SK-N-SH (cell line): Measurements from ENCODE around the gene GRM7. TPM values are rescaled to one million over a fixed set of nuclear protein-coding genes. Genes with fewer than 3 reads are reported as not detected.

ENCODE experiments used
- CTCF ChIA-PET: fragments of 300-600, 350-600 bp; formaldehyde crosslinking; extraction: SDS; loops from one replicate; lab custom pipeline; 2021; lab: Yijun Ruan, JAX
- POLR2A ChIA-PET: fragments of 350-600 bp; sonication (Branson Sonifier 250); formaldehyde crosslinking; extraction: SDS; loops from one replicate; lab custom pipeline; 2020; ENCODE audit warnings: antibody characterized with exemption, inconsistent platforms; lab: Yijun Ruan, JAX
- DNase-seq: peaks from one replicate; pipeline ENCODE4 v3.0.0; 2012
- H2AFZ ChIP-seq: fragments of 200-600 bp; sonication (generic); 2 replicates; pipeline ENCODE4 v1.8.1; 2016; ENCODE audit warnings: antibody characterized with exemption, mild to moderate bottlenecking, low read depth
- H3F3A ChIP-seq: fragments of 200-600 bp; sonication (generic); replicated peaks from 2 replicates; pipeline ENCODE3; 2016; ENCODE audit warnings: antibody characterized with exemption, mild to moderate bottlenecking; ENCODE audit not compliant: insufficient read depth
- H3K27ac ChIP-seq, 2 experiments: fragments of 200-500 bp in 1 of 2; fragments of 200-600 bp in 1 of 2; sonication (Bioruptor generic) in 1 of 2; sonication (generic), shearing (Covaris generic) in 1 of 2; 2 replicates each; pipeline versions ENCODE4 v1.5.1 to v1.6.1; 2014 to 2016; ENCODE audit warnings: low read depth in 2 of 2, inconsistent platforms in 1 of 2, low read length in 1 of 2, mild to moderate bottlenecking in 1 of 2, mixed read lengths in 1 of 2
- H3K27me3 ChIP-seq: fragments of 200-600 bp; sonication (generic), shearing (Covaris generic); 2 replicates; pipeline ENCODE4 v1.6.1; 2016; ENCODE audit warnings: mixed run types; ENCODE audit not compliant: insufficient read depth
- H3K36me3 ChIP-seq, 2 experiments: fragments of 200-500 bp in 1 of 2; fragments of 200-600 bp in 1 of 2; sonication (Bioruptor generic) in 1 of 2; sonication (generic) in 1 of 2; replicated peaks in 1 of 2; 2 replicates each; pipeline versions ENCODE3 to v1.5.1; 2014 to 2016; ENCODE audit warnings: low read length in 1 of 2, mild to moderate bottlenecking in 1 of 2; ENCODE audit not compliant: insufficient read depth in 2 of 2, control insufficient read depth in 1 of 2
- H3K4me1 ChIP-seq, 2 experiments: fragments of 200-500 bp in 1 of 2; fragments of 200-600 bp in 1 of 2; sonication (Bioruptor generic) in 1 of 2; sonication (generic), shearing (Covaris generic) in 1 of 2; 2 replicates each; pipeline versions ENCODE4 v1.5.1 to v1.6.1; 2014 to 2016; ENCODE audit warnings: low read depth in 1 of 2, low read length in 1 of 2, mixed run types in 1 of 2; ENCODE audit not compliant: insufficient read depth in 2 of 2, control insufficient read depth in 1 of 2
- H3K4me2 ChIP-seq: fragments of 200-600 bp; sonication (generic), shearing (Covaris generic); 2 replicates; pipeline ENCODE4 v1.6.1; 2017; ENCODE audit warnings: mixed run types
- H3K4me3 ChIP-seq, 2 experiments: fragments of 200-500 bp in 1 of 2; fragments of 200-600 bp in 1 of 2; sonication (Bioruptor generic) in 1 of 2; sonication (generic), shearing (Covaris generic) in 1 of 2; 2 replicates each; pipeline versions ENCODE4 v1.5.1 to v1.8.1; 2014 to 2016; ENCODE audit warnings: low read depth in 2 of 2, inconsistent platforms in 1 of 2, low read length in 1 of 2, mild to moderate bottlenecking in 1 of 2, mixed read lengths in 1 of 2, moderate library complexity in 1 of 2
- H3K79me2 ChIP-seq: fragments of 200-600 bp; sonication (generic); 2 replicates; pipeline ENCODE4 v1.8.1; 2017; ENCODE audit warnings: mild to moderate bottlenecking; ENCODE audit not compliant: insufficient read depth
- H3K9ac ChIP-seq: fragments of 200-600 bp; sonication (generic); 2 replicates; pipeline ENCODE4 v1.6.1; 2017; ENCODE audit warnings: mixed run types
- H3K9me2 ChIP-seq: fragments of 200-600 bp; sonication (generic); 2 replicates; pipeline ENCODE4 v1.6.1; 2017; ENCODE audit warnings: mixed run types
- H3K9me3 ChIP-seq: fragments of 200-600 bp; sonication (generic); 2 replicates; pipeline ENCODE4 v1.6.1; 2017; ENCODE audit warnings: mixed run types, mild to moderate bottlenecking, moderate library complexity
- H4K20me1 ChIP-seq: fragments of 200-600 bp; sonication (generic); 2 replicates; pipeline ENCODE4 v1.6.1; 2017; ENCODE audit warnings: mild to moderate bottlenecking, mixed run types; ENCODE audit not compliant: insufficient read depth
- CHD2 ChIP-seq: fragments of 150-350 bp; IDR thresholded peaks from 2 replicates; pipeline ENCODE4 v1.6.1; 2018; ENCODE audit warnings: low read length; ENCODE audit not compliant: partially characterized antibody
- ELF1 ChIP-seq: IDR thresholded peaks from 2 replicates; pipeline ENCODE4 v1.4.0; 2012
- EP300 ChIP-seq, 2 experiments: IDR thresholded peaks; 2 replicates each; pipeline versions ENCODE4 v1.4.0 to v1.6.1; 2012; ENCODE audit warnings: borderline replicate concordance in 1 of 2, low read depth in 1 of 2, low read length in 1 of 2
- EZH2phosphoT487 ChIP-seq: fragments of 200-600 bp; sonication (generic); IDR thresholded peaks from 2 replicates; pipeline ENCODE4 v1.6.1; 2017; ENCODE audit warnings: low read depth, mixed run types, mild to moderate bottlenecking, antibody characterized with exemption, moderate library complexity, borderline replicate concordance
- FOSL2 ChIP-seq: IDR thresholded peaks from 2 replicates; pipeline ENCODE4 v1.4.0; 2012; ENCODE audit warnings: low read depth, mild to moderate bottlenecking, moderate library complexity, borderline replicate concordance
- FOXJ3 ChIP-seq: sonication (generic); formaldehyde crosslinking; IDR thresholded peaks from 2 replicates; pipeline ENCODE4 v1.5.1; 2020; ENCODE audit warnings: mild to moderate bottlenecking, missing genetic modification reagents
- GATA2 ChIP-seq: sonication (generic); formaldehyde crosslinking; IDR thresholded peaks from 2 replicates; pipeline ENCODE4 v1.5.0; 2020; ENCODE audit warnings: mild to moderate bottlenecking, missing genetic modification reagents
- MEF2A ChIP-seq: IDR thresholded peaks from 2 replicates; pipeline ENCODE4 v1.4.0; 2012; ENCODE audit warnings: low read depth, borderline replicate concordance
- NFIC ChIP-seq: IDR thresholded peaks from 2 replicates; pipeline ENCODE4 v1.4.0; 2012; ENCODE audit warnings: borderline replicate concordance
- RFX5 ChIP-seq: IDR thresholded peaks from 2 replicates; pipeline ENCODE4 v1.6.1; 2012; ENCODE audit warnings: mild to moderate bottlenecking, improper control_type of control experiment, low read length
- SIN3A ChIP-seq: IDR thresholded peaks from 2 replicates; pipeline ENCODE4 v1.6.1; 2012; ENCODE audit warnings: low read depth, mild to moderate bottlenecking, low read length, moderate library complexity, borderline replicate concordance
- TAF1 ChIP-seq: IDR thresholded peaks from 2 replicates; pipeline ENCODE4 v1.6.1; 2012; ENCODE audit warnings: low read depth, mild to moderate bottlenecking, low read length, moderate library complexity, borderline replicate concordance
- TCF12 ChIP-seq: IDR thresholded peaks from 2 replicates; pipeline ENCODE4 v1.4.0; 2012
- TEAD4 ChIP-seq: IDR thresholded peaks from 2 replicates; pipeline ENCODE4 v1.4.0; 2012; ENCODE audit warnings: mild to moderate bottlenecking, borderline replicate concordance; ENCODE audit not compliant: insufficient read depth
- WGBS: methylation state at CpG from one replicate; pipeline ENCODE4 v1.1.6; 2017; ENCODE audit warnings: low lambda C conversion rate; 5-methylcytosine and 5-hydroxymethylcytosine counted together
- polyA plus RNA-seq, 3 experiments: library from polyadenylated mRNA; depleted of rRNA; stranded (reverse); fragments of >200 nt; gene quantifications; 2 replicates each; pipeline ENCODE4 v1.2.3, GENCODE V29; 2012
- TF ChIP-seq, protein P1 (sequence below): IDR thresholded peaks from 2 replicates; pipeline ENCODE4 v1.4.0; 2012; ENCODE audit warnings: low read depth, borderline replicate concordance
- TF ChIP-seq, protein P2 (sequence below): IDR thresholded peaks from 2 replicates; pipeline ENCODE4; 2012
- TF ChIP-seq, protein P3 (sequence below): fragments of 150-350 bp; IDR thresholded peaks from 2 replicates; pipeline ENCODE4 v1.6.1; 2017; ENCODE audit warnings: antibody characterized with exemption, low read length, low read depth, borderline replicate concordance
- TF ChIP-seq, protein P4 (sequence below): IDR thresholded peaks from 2 replicates; pipeline ENCODE4 v1.4.0; 2012; ENCODE audit warnings: low read depth
- TF ChIP-seq, protein P5 (sequence below): IDR thresholded peaks from 2 replicates; pipeline ENCODE4 v1.4.0; 2012; ENCODE audit warnings: low read depth, borderline replicate concordance

GRM7 gene
- polyA plus RNA-seq, 1 of the 3 experiments (the other 2 are of a cell fraction) = 0.03 TPM

DNA sequence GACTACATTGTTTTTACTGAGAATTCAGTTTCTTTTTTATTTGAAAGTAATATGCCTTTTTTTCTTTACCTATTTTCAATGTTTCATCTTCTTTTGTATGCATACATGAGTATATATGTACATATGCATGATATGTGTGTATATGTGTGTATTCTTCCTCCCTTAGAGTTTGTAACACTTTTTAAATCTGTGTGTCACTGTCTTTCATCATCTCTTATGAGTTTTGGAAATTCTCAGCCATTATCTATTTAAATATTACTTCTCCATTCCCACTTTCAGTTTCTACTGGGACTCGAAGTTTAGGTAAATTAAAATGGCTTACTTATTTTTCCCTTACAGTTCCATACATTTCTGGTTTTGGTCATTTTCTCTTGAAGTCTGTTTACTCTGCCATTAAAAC lies 754.1 kb downstream of the GRM7 start (continued):
- TF ChIP-seq, protein P1, sequence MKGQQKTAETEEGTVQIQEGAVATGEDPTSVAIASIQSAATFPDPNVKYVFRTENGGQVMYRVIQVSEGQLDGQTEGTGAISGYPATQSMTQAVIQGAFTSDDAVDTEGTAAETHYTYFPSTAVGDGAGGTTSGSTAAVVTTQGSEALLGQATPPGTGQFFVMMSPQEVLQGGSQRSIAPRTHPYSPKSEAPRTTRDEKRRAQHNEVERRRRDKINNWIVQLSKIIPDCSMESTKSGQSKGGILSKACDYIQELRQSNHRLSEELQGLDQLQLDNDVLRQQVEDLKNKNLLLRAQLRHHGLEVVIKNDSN = no peak
- no peak for TF ChIP-seq TEAD4
- TF ChIP-seq MEF2A = no peak
- TF ChIP-seq, all 33 proteins: peak for 0

DNA sequence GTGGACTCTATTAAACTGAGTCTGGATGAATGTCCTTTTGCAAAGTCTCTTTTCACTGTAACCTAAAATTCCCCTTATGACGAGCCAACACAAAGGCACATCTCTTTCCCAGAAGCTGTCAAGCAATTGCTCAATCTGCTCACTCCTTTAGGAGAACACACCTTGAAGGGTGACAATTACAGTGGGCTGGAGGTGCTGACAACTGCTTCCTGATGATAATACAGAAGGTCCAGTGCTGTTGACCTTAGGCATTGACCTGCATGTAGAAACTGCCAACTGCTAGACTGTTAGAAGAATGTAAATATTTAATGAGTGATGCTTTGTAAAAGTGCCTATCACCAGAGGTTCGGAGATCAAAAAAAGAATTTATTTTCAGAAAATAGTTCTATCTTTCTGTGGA lies 757.7 kb downstream of the GRM7 start:
- H3K4me2 ChIP-seq = no peak overlapping the region
- TF ChIP-seq EP300 (IDR thresholded peaks at IDR 0.05; ENCODE audit: borderline replicate concordance in 1 of 2, low read depth in 1 of 2, low read length in 1 of 2) (no peak), TCF12 (no peak), RFX5 (no peak), FOSL2 (no peak), FOXJ3 (CRISPR knock-in tag) (no peak), SIN3A (no peak), NFIC (no peak), ELF1 (no peak), TEAD4 (no peak), CHD2 (no peak), EZH2phosphoT487 (no peak), TAF1 (no peak), GATA2 (CRISPR knock-in tag) (no peak)
- TF ChIP-seq, protein P2, sequence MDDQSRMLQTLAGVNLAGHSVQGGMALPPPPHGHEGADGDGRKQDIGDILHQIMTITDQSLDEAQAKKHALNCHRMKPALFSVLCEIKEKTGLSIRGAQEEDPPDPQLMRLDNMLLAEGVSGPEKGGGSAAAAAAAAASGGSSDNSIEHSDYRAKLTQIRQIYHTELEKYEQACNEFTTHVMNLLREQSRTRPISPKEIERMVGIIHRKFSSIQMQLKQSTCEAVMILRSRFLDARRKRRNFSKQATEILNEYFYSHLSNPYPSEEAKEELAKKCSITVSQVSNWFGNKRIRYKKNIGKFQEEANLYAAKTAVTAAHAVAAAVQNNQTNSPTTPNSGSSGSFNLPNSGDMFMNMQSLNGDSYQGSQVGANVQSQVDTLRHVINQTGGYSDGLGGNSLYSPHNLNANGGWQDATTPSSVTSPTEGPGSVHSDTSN = no peak
- TF ChIP-seq, protein P3, sequence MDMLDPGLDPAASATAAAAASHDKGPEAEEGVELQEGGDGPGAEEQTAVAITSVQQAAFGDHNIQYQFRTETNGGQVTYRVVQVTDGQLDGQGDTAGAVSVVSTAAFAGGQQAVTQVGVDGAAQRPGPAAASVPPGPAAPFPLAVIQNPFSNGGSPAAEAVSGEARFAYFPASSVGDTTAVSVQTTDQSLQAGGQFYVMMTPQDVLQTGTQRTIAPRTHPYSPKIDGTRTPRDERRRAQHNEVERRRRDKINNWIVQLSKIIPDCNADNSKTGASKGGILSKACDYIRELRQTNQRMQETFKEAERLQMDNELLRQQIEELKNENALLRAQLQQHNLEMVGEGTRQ = no peak
- TF ChIP-seq, protein P1 = no peak
- TF ChIP-seq, protein P4, sequence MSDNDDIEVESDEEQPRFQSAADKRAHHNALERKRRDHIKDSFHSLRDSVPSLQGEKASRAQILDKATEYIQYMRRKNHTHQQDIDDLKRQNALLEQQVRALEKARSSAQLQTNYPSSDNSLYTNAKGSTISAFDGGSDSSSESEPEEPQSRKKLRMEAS = no peak
- TF ChIP-seq, protein P5, sequence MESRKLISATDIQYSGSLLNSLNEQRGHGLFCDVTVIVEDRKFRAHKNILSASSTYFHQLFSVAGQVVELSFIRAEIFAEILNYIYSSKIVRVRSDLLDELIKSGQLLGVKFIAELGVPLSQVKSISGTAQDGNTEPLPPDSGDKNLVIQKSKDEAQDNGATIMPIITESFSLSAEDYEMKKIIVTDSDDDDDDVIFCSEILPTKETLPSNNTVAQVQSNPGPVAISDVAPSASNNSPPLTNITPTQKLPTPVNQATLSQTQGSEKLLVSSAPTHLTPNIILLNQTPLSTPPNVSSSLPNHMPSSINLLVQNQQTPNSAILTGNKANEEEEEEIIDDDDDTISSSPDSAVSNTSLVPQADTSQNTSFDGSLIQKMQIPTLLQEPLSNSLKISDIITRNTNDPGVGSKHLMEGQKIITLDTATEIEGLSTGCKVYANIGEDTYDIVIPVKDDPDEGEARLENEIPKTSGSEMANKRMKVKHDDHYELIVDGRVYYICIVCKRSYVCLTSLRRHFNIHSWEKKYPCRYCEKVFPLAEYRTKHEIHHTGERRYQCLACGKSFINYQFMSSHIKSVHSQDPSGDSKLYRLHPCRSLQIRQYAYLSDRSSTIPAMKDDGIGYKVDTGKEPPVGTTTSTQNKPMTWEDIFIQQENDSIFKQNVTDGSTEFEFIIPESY = no peak
- H2AFZ ChIP-seq = no peak overlapping the region
- no peaks in the 10 kb centered on the region for H3K9me3 ChIP-seq
- no peak overlapping the region for H3K4me3 ChIP-seq
- H3K9me2 ChIP-seq = no peaks in the 10 kb centered on the region
- no peak for DNase-seq
- ChIA-PET CTCF (no interaction called here), POLR2A (no interaction called here)
- no peaks in the 10 kb centered on the region for H3K36me3 ChIP-seq
- H3F3A ChIP-seq = no peaks in the 10 kb centered on the region
- WGBS = 24% methylated on average over 2 of the region's 2 CpGs
- no peak overlapping the region for H3K27ac ChIP-seq
- no peaks in the 10 kb centered on the region for H3K79me2 ChIP-seq
- H3K27me3 ChIP-seq = no peaks in the 10 kb centered on the region
- H4K20me1 ChIP-seq = no peaks in the 10 kb centered on the region
- no peaks in the 10 kb centered on the region for H3K4me1 ChIP-seq
- H3K9ac ChIP-seq = no peak overlapping the region
